WTC11 (cell line): ENCODE results near the gene MID1. TPM values are rescaled to one million over a fixed set of nuclear protein-coding genes. Genes with fewer than 3 reads are reported as not detected.

Experiments used
- ATAC-seq: fragments of 200-7000 bp; cut with Tn5 transposase; 2 replicates; pipeline ENCODE4 v1.10.0; 2021; ENCODE audit warnings: mild to moderate bottlenecking, moderate library complexity
- CTCF ChIA-PET: fragments of 300-600 bp; sonication (Branson Sonifier 250); formaldehyde crosslinking; loops from one replicate; lab custom pipeline; 2021; ENCODE audit warnings: antibody characterized with exemption; lab: Charles Lee
- POLR2A ChIA-PET: fragments of 350-600 bp; sonication (Branson Sonifier 250); formaldehyde crosslinking; loops from one replicate; lab custom pipeline; 2021; ENCODE audit warnings: antibody characterized with exemption; lab: Charles Lee
- DNase-seq: peaks from one replicate; pipeline ENCODE4 v3.0.0; 2021; ENCODE audit warnings: low spot score
- H3K27ac Mint-ChIP-seq: 2 replicates; pipeline ENCODE4 v1.8.0; 2021; ENCODE audit warnings: mixed read lengths
- H3K27me3 Mint-ChIP-seq: 2 replicates; pipeline ENCODE4 v1.8.0; 2021; ENCODE audit warnings: low read depth, mild to moderate bottlenecking, moderate library complexity, mixed read lengths
- H3K36me3 Mint-ChIP-seq: 2 replicates; pipeline ENCODE4 v1.8.0; 2021; ENCODE audit warnings: mixed read lengths
- H3K4me1 Mint-ChIP-seq: 2 replicates; pipeline ENCODE4 v1.8.0; 2022; ENCODE audit warnings: mixed read lengths
- H3K4me3 Mint-ChIP-seq: 2 replicates; pipeline ENCODE4 v1.8.0; 2021; ENCODE audit warnings: mild to moderate bottlenecking, moderate library complexity, mixed read lengths
- H3K9me3 Mint-ChIP-seq: 2 replicates; pipeline ENCODE4 v1.8.0; 2021; ENCODE audit warnings: mixed read lengths
- ELF4 ChIP-seq: sonication (generic); formaldehyde crosslinking; IDR thresholded peaks from 2 replicates; pipeline ENCODE4 v1.8.1; 2022; ENCODE audit warnings: low read depth, mild to moderate bottlenecking, moderate library complexity, missing genetic modification reagents
- GABPB1 ChIP-seq: sonication (generic); formaldehyde crosslinking; IDR thresholded peaks from 2 replicates; pipeline ENCODE4 v1.8.1; 2023; ENCODE audit warnings: mild to moderate bottlenecking, missing genetic modification reagents
- GTF2I ChIP-seq: fragments of 250-450 bp; sonication (Bioruptor Pico); conservative IDR thresholded peaks from 2 replicates; pipeline ENCODE4 v1.4.0; 2021; ENCODE audit warnings: mild to moderate bottlenecking
- HMGA2 ChIP-seq: fragments of 250-450 bp; sonication (Bioruptor Pico); IDR thresholded peaks from 2 replicates; pipeline ENCODE4 v1.4.0; 2021; ENCODE audit warnings: mild to moderate bottlenecking, moderate library complexity
- NFE2L1 ChIP-seq: sonication (generic); formaldehyde crosslinking; IDR thresholded peaks from 2 replicates; pipeline ENCODE4 v1.8.1; 2023; ENCODE audit warnings: missing genetic modification reagents
- PREB ChIP-seq: sonication (generic); formaldehyde crosslinking; IDR thresholded peaks from 2 replicates; pipeline ENCODE4 v1.8.1; 2022; ENCODE audit warnings: mild to moderate bottlenecking, missing genetic modification reagents, moderate library complexity, borderline replicate concordance
- STAT6 ChIP-seq: sonication (generic); formaldehyde crosslinking; conservative IDR thresholded peaks from 2 replicates; pipeline ENCODE4 v1.8.1; 2023; ENCODE audit warnings: mild to moderate bottlenecking, low read depth, missing genetic modification reagents, moderate library complexity
- TEAD1 ChIP-seq: sonication (generic); formaldehyde crosslinking; IDR thresholded peaks from 2 replicates; pipeline ENCODE4 v1.8.0; 2022; ENCODE audit warnings: mild to moderate bottlenecking, missing genetic modification reagents
- USF1 ChIP-seq: sonication (generic); formaldehyde crosslinking; IDR thresholded peaks from 2 replicates; pipeline ENCODE4 v1.8.0; 2022; ENCODE audit warnings: mild to moderate bottlenecking, missing genetic modification reagents
- ZNF121 ChIP-seq: sonication (generic); formaldehyde crosslinking; IDR thresholded peaks from 2 replicates; pipeline ENCODE4 v1.8.0; 2023; ENCODE audit warnings: missing genetic modification reagents
- ZNF263 ChIP-seq: sonication (generic); formaldehyde crosslinking; IDR thresholded peaks from 2 replicates; pipeline ENCODE4 v1.8.1; 2022; ENCODE audit warnings: low read depth, mild to moderate bottlenecking, moderate library complexity, missing genetic modification reagents
- ZNF396 ChIP-seq: fragments of 250-450 bp; sonication (Bioruptor Pico); IDR thresholded peaks from 2 replicates; pipeline ENCODE4 v1.8.0; 2021; ENCODE audit warnings: mild to moderate bottlenecking, moderate library complexity, borderline replicate concordance
- ZNF423 ChIP-seq: fragments of 250-450 bp; sonication (Bioruptor Pico); IDR thresholded peaks from 2 replicates; pipeline ENCODE4 v2.1.2; 2022; ENCODE audit warnings: mild to moderate bottlenecking, moderate library complexity
- ZNF512 ChIP-seq: sonication (generic); formaldehyde crosslinking; IDR thresholded peaks from 2 replicates; pipeline ENCODE4 v1.8.1; 2022; ENCODE audit warnings: missing genetic modification reagents, borderline replicate concordance
- total RNA-seq: library from RNA; stranded (reverse); gene quantifications from 3 replicates; pipeline ENCODE4 v1.2.3, GENCODE V29; 2021
- TF ChIP-seq, protein P1 (sequence below): sonication (generic); formaldehyde crosslinking; IDR thresholded peaks from 2 replicates; pipeline ENCODE4 v1.8.1; 2023; ENCODE audit warnings: mild to moderate bottlenecking, missing genetic modification reagents, borderline replicate concordance
- TF ChIP-seq, protein P2 (sequence below): sonication (generic); formaldehyde crosslinking; conservative IDR thresholded peaks from 2 replicates; pipeline ENCODE4 v1.8.1; 2022; ENCODE audit warnings: mild to moderate bottlenecking, missing genetic modification reagents

The MID1 gene
- total RNA-seq, 1 experiment from 2014 or later = 52.2 TPM

DNA sequence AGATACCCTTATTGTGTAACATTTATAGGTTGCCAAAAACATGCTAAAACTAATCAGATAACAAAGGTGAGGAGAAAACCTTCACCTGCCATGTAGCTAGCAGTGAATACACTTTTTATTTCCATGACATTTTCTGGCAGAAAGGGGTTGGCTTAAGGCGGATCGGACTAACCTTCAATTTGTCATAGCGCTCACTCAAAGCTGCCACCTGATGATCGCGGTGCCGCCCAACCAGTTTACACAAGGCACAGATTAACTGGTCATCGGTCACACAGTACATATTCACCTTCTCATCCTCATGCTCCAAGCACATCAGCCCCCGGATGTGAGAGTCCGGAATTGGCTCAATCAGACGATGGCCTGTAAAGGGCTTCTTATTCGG lies 53.7 kb downstream of the MID1 start (continued):
- TF ChIP-seq ZNF263 (CRISPR knock-in tag) (no peak), GABPB1 (CRISPR knock-in tag) (no peak)

- ChIA-PET POLR2A (no interaction called here), CTCF (no interaction called here)
- Mint-ChIP-seq H3K27me3 (no peaks in the 10 kb centered on the region), H3K4me3 (no peak overlapping the region), H3K9me3 (no peaks in the 10 kb centered on the region), H3K27ac (no peak overlapping the region), H3K36me3 (peaks cover 23% of the 10 kb centered on the region), H3K4me1 (peaks cover 43% of the 10 kb centered on the region)
- no peak for TF ChIP-seq PREB (CRISPR knock-in tag)
- TF ChIP-seq TEAD1 (CRISPR knock-in tag) = no peak
- TF ChIP-seq NFE2L1 (CRISPR knock-in tag) = no peak
- TF ChIP-seq ZNF121 = no peak
- no peak for TF ChIP-seq ZNF423 (CRISPR knock-in tag)
- no peak for TF ChIP-seq STAT6
- DNase-seq (no peak), ATAC-seq (no peak)
Measured at GRCh38 chrX:10564484-10564883, 55.9 kb downstream of the MID1 start.

DNA sequence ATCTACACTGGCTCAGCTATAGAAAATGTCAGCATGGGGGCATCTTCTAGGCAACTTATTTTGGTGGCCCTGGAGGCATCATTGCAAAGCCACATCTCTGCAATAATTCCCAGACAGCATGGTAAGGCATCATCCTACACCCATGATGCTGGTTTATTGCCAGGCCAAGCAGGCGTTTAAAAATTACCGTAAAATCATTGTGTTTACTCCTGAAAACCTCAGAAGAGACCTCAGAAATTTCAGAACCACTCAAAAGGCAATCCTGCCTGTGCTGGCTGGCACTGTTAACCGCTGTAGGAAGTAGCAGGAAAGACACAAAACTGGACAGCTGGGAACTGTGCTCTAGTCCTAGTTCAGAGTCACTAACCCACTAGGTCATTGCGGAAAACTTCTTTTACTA lies 63.2 kb downstream of the MID1 start:
- ChIA-PET POLR2A (no interaction called here), CTCF (no interaction called here)
- no peak overlapping the region for H3K27ac Mint-ChIP-seq
- no peak for ATAC-seq
- no peaks in the 10 kb centered on the region for H3K27me3 Mint-ChIP-seq
- TF ChIP-seq ZNF396 (CRISPR knock-in tag) (no peak), ZNF512 (CRISPR knock-in tag) (no peak), USF1 (no peak), HMGA2 (CRISPR knock-in tag) (no peak), NFE2L1 (CRISPR knock-in tag) (no peak)
- no peak overlapping the region for H3K4me3 Mint-ChIP-seq
- H3K9me3 Mint-ChIP-seq = no peaks in the 10 kb centered on the region
- peaks cover 49% of the 10 kb centered on the region for H3K4me1 Mint-ChIP-seq
- no peak for DNase-seq
- H3K36me3 Mint-ChIP-seq = peaks cover 12% of the 10 kb centered on the region

GRCh38 chrX:10556405-10556804 lies 64.0 kb downstream of the MID1 start:
- ATAC-seq (no peak), DNase-seq (no peak)
- Mint-ChIP-seq H3K27ac (no peak overlapping the region), H3K9me3 (no peaks in the 10 kb centered on the region), H3K4me1 (peaks cover 44% of the 10 kb centered on the region), H3K36me3 (peaks cover 6% of the 10 kb centered on the region), H3K4me3 (no peak overlapping the region), H3K27me3 (no peaks in the 10 kb centered on the region)
- ChIA-PET POLR2A (no interaction called here), CTCF (no interaction called here)
- no peak for TF ChIP-seq USF1
- no peak for TF ChIP-seq ELF4
- TF ChIP-seq, protein P1, sequence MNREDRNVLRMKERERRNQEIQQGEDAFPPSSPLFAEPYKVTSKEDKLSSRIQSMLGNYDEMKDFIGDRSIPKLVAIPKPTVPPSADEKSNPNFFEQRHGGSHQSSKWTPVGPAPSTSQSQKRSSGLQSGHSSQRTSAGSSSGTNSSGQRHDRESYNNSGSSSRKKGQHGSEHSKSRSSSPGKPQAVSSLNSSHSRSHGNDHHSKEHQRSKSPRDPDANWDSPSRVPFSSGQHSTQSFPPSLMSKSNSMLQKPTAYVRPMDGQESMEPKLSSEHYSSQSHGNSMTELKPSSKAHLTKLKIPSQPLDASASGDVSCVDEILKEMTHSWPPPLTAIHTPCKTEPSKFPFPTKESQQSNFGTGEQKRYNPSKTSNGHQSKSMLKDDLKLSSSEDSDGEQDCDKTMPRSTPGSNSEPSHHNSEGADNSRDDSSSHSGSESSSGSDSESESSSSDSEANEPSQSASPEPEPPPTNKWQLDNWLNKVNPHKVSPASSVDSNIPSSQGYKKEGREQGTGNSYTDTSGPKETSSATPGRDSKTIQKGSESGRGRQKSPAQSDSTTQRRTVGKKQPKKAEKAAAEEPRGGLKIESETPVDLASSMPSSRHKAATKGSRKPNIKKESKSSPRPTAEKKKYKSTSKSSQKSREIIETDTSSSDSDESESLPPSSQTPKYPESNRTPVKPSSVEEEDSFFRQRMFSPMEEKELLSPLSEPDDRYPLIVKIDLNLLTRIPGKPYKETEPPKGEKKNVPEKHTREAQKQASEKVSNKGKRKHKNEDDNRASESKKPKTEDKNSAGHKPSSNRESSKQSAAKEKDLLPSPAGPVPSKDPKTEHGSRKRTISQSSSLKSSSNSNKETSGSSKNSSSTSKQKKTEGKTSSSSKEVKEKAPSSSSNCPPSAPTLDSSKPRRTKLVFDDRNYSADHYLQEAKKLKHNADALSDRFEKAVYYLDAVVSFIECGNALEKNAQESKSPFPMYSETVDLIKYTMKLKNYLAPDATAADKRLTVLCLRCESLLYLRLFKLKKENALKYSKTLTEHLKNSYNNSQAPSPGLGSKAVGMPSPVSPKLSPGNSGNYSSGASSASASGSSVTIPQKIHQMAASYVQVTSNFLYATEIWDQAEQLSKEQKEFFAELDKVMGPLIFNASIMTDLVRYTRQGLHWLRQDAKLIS (CRISPR knock-in tag) = no peak
- no peak for TF ChIP-seq ZNF263 (CRISPR knock-in tag)
- TF ChIP-seq, protein P2, sequence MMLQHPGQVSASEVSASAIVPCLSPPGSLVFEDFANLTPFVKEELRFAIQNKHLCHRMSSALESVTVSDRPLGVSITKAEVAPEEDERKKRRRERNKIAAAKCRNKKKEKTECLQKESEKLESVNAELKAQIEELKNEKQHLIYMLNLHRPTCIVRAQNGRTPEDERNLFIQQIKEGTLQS (CRISPR knock-in tag) = no peak
- TF ChIP-seq GTF2I (CRISPR knock-in tag) = no peak
